Measurements from ENCODE around the gene MRPL2.

DNA sequence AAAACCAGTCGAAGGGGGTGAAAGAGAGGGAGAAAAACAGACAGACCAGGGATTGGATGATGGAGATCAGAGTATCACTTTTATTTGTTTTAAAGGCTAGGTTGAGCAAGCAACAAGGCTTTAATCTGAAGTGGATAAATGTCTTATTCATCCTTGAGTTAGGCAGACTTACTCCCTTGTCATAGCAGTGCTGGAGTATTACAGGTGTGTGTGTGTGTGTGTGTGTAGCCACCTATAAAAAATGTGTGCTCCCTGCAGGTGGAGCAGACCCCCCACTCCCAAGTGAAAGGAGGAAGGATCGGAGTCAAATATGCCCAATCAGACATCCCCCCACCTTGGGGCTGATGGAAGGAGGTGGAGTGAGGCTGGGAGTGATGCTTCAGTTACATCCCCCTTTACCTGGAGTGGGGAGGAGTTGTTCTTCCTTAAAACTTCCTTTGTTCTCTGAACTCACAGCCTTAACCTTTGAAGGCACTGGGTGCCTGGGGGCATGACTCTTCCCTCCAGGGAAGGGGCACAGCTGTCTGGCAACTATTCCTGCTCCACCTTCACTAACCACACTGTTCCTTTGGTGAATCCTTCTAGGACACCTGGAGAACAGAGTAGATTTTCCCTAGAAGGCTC, 44.1 kb upstream of the MRPL2 start:
- TF ChIP-seq, protein P1, sequence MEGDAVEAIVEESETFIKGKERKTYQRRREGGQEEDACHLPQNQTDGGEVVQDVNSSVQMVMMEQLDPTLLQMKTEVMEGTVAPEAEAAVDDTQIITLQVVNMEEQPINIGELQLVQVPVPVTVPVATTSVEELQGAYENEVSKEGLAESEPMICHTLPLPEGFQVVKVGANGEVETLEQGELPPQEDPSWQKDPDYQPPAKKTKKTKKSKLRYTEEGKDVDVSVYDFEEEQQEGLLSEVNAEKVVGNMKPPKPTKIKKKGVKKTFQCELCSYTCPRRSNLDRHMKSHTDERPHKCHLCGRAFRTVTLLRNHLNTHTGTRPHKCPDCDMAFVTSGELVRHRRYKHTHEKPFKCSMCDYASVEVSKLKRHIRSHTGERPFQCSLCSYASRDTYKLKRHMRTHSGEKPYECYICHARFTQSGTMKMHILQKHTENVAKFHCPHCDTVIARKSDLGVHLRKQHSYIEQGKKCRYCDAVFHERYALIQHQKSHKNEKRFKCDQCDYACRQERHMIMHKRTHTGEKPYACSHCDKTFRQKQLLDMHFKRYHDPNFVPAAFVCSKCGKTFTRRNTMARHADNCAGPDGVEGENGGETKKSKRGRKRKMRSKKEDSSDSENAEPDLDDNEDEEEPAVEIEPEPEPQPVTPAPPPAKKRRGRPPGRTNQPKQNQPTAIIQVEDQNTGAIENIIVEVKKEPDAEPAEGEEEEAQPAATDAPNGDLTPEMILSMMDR (IDR thresholded peaks at IDR 0.05) = no peak
- TF ChIP-seq ZFX (IDR thresholded peaks at IDR 0.05; ENCODE audit: borderline replicate concordance) = no peak

Data from 22Rv1 (cell line).